Activated T-cell treated with anti-CD3 and anti-CD28 coated beads, Interleukin-2, amount 50 U/mL, for 48 hours (primary cell): ENCODE data around the gene ZIC1.

ENCODE experiments used
- DNase-seq, 2 experiments: peaks; one replicate each; pipeline ENCODE4 v3.0.0-alpha.2; 2020

Gene ZIC1

DNA sequence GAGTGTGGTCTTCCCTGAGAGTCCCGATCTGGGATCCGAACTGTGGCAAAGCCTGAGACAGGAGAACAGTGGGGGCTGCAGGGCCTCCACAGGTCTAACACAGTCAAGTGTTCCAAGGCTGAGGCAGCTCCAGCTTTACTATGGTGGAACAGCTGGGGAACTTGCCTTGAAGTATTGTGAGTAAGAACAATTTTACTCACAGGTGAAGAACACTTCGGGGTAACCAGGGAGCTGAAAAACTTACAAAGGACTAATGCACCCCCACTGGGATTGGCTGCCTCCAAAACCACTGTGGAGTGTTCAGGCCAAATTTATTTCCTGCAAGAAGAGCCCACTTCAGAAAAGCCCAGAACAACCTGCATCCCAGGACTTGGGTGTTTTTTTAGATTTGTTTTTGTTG is 28.2 kb upstream of the ZIC1 start:
- DNase-seq = no peak

DNA sequence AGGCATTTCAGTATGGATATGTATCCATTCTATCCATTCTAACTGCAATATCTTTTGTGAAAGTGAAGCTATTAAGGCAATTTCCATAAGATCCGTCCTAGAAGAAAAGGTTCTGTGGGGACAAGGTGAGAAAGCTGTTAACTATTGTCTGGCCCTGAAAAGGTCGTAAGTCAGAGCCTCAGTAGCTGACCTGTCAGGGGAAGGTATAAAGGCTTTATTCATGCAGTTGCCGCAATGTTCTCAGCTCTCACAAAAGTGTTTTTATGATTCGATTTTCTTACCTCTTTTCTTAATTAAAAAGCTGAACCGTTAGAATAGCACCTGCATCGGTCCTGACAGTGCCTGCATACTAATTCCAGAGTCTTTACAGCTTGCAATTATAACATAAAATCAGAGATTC is 27.6 kb upstream of the ZIC1 start:
- no peak for DNase-seq

GRCh38 chr3:147383617-147384016 is 25.5 kb upstream of the ZIC1 start:
- no peak for DNase-seq

GRCh38 chr3:147384210-147385058 is 24.7 kb upstream of the ZIC1 start:
- no peak for DNase-seq

- DNase-seq = no peak
Measured at GRCh38 chr3:147385059-147386012, 23.8 kb upstream of the ZIC1 start.

DNA sequence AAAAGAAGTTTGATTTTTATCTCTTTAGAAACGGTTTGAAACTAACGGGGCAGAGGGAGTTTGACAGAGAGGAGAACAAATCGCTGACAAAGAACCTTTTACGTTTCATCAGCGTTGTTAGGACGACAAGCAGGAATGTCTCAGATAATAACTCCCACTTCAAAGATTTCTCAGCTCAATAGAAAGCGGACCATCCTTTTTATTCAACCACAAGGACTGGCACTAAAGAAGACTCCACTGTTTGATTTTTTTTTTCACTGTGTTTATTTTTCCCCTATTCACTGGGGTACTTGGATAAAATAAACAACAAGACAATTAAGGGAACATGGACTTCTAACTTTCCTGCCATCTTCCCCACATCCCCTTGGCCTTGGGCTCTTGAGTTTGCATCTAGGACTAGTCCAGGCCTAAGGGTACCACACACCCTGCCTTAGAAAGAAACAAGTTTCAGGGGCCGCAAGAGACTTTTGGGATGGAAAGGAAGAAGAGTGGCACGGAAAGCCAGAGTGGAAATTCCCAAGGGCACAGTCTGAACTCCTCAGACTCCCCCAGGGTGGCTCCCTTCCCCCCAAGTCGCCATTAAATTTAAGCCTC is 21.8 kb upstream of the ZIC1 start:
- DNase-seq = no peak

DNA sequence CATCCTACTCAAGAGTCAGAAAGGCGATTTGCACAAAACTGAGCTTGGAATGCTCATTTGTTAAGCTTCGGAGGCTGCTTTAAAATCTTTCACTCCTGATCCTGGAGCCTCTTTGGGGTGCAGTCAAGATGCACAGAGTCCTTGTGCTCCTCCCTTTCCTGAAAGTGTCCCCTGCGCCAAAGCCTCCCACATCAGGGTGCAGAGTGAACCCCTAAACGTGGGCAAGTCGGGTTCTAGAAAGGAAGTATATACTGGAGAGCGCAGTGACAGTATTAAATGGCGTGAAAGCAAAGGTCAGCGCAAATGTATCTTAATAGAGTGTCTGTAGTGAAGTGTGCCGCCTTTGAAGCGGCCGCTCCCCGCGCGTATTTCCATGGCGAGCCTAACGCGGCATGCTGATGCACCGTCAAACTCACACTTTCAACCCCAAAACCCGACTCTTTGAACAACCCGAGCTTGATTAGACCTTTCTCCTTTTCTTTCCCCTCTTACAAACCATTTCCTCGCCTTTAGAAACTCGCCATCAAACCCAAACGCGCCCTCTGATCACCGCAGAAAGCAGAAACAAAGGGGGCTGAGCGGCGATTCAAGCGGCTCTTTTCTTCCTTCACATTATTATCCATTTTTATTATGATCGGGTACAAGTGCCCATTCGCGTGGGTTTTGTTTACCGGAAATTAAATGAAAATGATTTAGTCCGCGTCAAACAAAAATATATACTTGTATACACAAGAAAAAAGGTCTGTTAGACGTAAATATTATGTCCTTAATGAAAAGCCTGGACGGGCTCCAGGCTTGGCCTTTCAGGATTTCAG is 21.1 kb upstream of the ZIC1 start:
- DNase-seq = no peak

DNA sequence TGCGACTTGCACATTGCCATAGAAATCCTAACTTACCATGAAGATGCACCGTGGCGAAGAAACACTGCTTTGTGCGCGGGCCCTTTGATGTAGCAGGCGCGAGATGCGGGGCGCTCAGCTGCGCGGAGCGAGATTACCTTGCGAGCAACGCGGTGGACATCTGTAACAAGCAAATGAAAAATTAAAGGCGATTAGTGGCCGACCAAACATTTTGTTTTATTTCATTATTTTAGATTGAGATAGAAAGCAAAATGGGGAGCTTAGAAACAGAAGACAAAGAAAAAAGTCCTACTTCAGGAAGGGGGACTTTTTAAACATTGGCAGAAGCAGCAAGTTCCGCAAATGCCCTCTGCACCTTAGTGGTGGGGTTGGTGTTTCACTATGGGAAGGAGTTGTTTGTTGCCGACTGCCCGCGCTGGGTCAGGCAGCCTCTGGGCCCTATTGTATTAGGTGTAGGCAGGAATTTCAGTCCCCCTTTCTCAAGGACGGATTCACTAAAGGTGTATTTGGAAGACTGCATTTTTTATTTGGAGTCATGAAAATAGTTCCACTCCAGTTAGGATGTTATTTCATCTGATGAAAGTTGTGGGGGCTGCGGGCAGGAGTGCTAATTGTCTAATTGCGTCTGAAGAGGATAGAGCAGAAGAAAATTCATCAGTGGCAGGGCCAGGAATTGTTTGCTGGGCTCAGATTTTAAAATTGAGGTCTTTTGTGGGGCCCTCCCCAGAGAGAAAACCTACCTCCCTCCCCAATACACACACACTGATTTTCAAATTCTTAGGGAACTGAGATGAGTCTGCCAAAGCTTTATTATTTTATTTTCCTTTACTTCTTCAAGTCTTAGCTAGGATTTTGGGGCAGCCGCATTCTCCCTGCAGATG is 20.2 kb upstream of the ZIC1 start:
- no peak for DNase-seq

- no peak for DNase-seq
Measured at GRCh38 chr3:147389717-147390116, 19.4 kb upstream of the ZIC1 start.

DNA sequence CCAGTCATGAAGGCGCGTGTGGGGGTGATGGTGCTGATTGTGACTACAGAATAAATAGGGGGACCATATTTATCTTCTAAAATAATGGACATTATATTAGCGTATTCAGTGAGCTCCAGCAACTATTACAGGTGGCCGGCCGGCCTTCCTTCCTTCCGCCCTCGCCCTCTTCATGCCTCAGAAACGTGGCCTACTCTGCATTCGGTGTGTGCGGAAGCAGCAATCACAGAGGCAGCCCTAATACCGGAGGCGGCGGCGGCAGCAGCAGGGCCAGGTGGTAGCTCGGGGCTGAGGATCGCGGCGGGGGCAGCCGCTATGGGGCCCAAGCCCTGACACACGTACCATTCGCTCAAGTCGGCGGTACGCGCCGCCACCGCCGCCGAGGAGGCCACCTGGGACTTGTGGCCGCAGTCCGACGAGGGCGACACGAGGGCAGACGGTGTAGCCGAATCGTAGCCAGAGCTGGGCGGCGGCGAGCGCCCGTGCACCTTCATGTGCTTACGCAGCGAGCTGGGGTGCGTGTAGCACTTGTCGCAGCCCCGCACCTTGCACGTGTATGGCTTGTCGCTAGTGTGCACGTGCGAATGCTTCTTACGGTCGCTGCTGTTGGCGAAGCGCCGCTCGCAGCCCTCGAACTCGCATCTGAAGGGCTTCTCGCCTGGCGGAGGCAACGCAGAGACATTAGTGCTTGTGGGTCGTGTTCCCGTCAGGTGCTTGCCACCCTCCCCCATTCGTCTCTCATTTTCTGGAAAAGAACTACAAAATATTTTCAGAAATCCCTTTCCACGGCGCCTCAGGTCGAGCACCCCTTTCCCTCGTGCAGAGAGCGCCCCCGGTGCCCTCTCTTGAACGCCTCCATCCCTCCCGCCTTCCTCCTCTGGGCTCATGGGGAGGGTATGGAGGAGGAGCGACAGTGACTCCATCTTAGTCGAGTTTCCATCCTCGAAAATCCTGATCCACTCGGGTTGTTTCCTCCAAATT is 18.3 kb upstream of the ZIC1 start:
- DNase-seq = no peak

DNA sequence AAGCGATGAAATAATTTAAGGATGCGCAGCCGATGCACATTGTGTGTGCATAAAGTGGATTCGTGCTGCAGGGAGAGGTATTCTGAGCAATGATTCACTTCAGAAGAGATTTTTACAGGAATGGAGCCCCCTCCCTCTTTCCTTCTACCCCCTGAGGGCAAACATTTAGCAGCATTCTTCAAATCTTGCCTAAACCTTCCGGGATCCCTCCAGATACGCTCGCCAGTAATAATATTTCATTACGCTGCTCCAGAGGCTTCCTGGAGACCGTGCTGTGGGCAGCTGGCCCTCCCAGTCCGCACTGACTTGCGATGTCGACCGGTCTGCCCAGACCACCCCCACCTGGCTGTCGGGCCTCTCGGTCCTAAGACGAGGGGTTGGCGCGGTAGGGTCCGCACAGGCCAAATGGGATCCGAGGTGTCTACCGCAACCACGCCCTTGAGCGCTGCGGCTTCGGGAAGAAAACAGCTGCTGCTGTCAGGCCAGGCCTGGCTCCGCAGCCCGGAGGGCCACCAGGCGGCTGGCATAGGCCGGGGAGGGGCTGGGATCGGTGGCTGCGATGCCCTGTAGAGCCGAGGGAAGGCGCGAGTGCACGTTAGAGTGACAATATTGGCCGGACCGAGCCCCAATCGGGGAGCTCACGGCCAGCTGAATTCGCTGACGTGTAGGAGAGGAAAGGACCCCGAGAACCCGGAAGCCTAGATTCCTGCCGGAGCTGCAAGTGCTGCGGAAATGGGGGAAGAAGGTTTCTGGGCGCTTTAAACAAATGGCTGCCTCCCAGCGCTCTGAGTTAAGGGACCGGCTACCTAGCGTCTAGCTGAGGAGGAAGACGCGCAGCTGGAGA is 17.2 kb upstream of the ZIC1 start:
- DNase-seq = no peak

- no peak for DNase-seq
Measured at GRCh38 chr3:147392625-147392946, 16.6 kb upstream of the ZIC1 start.

GRCh38 chr3:147393261-147393942 is 15.8 kb upstream of the ZIC1 start:
- DNase-seq = no peak

- no peak for DNase-seq
Measured at GRCh38 chr3:147393943-147394883, 15.0 kb upstream of the ZIC1 start.

DNA sequence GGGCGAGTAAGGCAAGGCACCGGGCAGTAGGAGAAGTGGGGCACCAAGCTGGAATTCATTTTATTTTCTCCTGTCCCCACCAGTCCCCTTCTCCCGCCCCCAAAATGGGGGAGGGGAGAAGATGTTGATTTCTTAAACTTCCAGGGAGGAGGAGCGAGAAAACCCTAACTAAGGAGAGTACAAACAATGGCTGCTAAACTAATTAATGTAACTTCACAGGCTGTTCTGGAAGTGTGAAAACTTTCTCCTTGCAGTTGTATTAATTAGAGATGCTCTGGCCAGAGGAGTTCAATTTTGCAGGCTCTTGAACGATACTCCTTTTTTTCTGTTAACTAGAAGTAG is 14.3 kb upstream of the ZIC1 start:
- no peak for DNase-seq

GRCh38 chr3:147395899-147396711 is 13.1 kb upstream of the ZIC1 start:
- DNase-seq = no peak

- no peak for DNase-seq
Measured at GRCh38 chr3:147396712-147397046, 12.5 kb upstream of the ZIC1 start.
